HG02943 (cell line): ENCODE measurements around the gene HRH2.
"Not testable (repeated sequence)": the region's sequence is repeated elsewhere in the genome, so short reads cannot be mapped to it uniquely, and the experiment has no call there.

Experiments
- ATAC-seq: cut with Tn5 transposase; IDR thresholded peaks from one replicate; pipeline ENCODE4 v1.9.1; 2021; ENCODE audit warnings: mild to moderate bottlenecking, low read depth, moderate library complexity; ENCODE audit not compliant: unreplicated experiment

The HRH2 gene

DNA sequence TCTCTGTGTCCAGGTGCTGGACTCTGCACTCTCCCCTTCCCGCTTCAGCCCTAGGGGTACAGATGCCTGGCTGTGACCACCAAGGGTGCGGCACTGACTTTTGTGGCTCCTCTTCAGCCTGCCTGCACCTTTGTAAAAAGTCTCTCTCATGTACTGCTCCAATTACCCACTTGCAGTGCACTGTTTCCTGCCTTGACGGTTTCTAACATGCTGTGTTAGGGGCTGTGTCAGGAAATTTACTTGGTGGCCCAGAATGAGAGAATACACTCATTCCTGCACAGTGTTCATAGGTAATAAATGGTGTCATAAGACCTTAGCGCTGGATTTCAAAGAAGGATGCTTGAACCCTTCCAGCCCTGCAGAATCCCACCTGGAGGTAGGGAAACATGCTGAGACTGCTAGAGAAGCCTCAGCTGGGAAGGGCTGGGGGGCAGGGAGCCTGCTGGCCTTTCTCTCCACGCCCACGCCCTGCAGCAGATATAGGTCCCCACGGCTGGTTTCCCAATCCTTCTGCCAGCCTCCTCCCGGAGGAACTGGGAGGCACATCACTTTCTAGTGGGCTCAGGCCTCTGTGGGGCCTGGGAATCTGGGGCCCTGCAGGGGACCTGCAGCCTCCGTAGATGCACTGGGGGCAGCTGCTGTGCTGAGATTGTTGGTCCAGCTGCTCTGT, 17.6 kb upstream of the HRH2 start:
- ATAC-seq = no peak

DNA sequence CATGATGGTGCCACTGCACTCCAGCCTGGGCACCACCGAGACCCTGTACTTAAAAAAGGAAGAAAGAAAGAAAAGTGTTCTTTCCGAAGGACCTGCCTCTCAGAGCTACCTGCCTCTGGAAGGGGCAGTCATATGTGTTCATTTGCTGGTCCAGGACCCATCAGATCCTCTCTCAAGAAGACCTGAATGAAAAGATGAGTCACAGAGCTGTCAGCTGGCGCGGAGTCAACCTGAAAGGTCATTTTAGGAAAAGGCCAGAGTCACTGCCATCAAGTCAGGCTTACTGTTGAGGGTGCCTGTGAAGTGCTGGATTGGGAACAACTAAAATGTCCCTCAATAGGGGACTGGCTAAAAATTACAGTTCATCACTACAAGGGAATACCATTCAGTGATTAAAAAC, 14.9 kb upstream of the HRH2 start:
- no peak for ATAC-seq

DNA sequence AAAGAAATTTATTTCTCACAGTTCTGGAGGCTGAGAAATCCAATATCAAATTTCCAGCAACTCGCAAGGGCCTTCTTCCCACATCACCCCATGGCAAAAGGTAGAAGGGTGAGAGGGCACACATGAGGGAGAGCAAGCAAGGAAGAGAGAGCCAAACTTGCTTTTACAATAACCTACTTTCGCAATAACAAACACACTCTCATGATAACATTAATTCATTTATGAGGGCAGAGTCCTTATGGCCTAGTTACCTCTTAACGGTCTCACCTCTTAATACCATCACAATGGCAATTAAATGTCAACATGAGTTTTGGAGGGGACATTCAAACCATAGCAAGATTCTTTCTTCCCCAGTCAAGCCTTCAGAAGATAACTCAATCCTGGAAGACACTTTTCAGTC, 11.6 kb upstream of the HRH2 start:
- ATAC-seq = no peak

- no peak for ATAC-seq
Measured at GRCh38 chr5:175649967-175650366, 7.9 kb upstream of the HRH2 start.

- ATAC-seq = not testable (repeated sequence)
Measured at GRCh38 chr5:175650430-175651205, 7.3 kb upstream of the HRH2 start.

GRCh38 chr5:175652741-175653663, 4.9 kb upstream of the HRH2 start:
- no peak for ATAC-seq

DNA sequence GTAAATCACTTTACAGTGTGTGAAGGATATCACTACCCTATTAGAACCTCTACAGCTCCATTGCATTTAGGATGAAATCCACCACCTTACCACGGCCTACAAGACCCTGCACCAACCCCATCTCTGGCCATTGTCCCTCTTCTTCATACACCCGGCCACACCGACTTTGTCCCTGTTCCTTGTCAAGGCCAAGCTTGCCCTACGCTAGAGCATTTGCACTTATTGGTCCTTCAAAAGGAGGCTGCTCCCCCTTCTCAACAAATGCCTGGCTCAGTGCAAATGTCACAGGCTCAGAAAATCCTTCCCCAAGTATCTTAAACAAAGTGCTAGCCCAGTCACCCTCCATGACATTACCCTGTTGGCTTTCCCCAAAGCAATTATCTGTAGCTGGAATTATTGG, 4.1 kb upstream of the HRH2 start:
- ATAC-seq = no peak

GRCh38 chr5:175654339-175654738, 3.5 kb upstream of the HRH2 start:
- ATAC-seq = no peak

DNA sequence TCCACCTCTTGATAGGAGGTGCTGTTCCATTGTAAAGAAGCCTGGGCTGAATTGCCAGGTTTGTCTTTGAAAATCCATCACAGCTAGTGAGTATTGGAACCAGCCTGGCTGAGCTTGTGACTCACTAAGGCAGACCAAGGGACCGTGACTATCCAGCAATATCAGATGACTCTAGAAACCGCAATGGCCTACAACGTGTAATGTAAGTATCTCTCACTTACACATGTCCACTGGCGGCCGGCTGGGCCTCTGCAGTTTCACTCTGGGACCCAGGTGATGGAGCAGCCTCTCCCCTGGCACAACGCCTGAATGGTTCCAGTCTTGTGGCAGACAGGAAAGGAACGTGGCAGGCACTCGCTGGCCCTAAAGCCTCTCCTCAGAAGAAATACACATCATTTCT, 3.1 kb upstream of the HRH2 start:
- no peak for ATAC-seq

GRCh38 chr5:175655411-175655810, 2.5 kb upstream of the HRH2 start:
- ATAC-seq = no peak

DNA sequence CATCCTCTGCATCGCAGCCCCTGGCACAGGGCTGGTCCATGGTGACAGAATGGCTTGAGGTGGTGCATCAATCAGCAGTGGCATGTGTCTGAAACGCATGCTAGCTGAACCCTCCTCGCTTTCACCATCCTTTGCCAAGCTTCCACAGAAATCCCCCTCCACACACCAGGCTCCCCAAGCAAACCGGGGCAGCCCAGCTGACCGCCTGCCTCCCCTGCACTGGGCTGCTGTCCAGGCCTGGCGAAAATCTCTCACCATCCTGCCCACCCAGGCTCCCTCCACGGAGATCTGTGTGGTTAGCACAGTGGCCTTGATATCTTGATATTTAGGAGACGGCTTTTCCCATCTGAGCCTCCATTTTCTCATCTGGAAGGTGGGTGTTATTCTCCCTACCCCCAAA, 905 bp upstream of the HRH2 start:
- ATAC-seq = no peak

GRCh38 chr5:175658299-175659145, 651 bp downstream of the HRH2 start:
- no peak for ATAC-seq

- no peak for ATAC-seq
Measured at GRCh38 chr5:175659546-175660253, 1.8 kb downstream of the HRH2 start.

DNA sequence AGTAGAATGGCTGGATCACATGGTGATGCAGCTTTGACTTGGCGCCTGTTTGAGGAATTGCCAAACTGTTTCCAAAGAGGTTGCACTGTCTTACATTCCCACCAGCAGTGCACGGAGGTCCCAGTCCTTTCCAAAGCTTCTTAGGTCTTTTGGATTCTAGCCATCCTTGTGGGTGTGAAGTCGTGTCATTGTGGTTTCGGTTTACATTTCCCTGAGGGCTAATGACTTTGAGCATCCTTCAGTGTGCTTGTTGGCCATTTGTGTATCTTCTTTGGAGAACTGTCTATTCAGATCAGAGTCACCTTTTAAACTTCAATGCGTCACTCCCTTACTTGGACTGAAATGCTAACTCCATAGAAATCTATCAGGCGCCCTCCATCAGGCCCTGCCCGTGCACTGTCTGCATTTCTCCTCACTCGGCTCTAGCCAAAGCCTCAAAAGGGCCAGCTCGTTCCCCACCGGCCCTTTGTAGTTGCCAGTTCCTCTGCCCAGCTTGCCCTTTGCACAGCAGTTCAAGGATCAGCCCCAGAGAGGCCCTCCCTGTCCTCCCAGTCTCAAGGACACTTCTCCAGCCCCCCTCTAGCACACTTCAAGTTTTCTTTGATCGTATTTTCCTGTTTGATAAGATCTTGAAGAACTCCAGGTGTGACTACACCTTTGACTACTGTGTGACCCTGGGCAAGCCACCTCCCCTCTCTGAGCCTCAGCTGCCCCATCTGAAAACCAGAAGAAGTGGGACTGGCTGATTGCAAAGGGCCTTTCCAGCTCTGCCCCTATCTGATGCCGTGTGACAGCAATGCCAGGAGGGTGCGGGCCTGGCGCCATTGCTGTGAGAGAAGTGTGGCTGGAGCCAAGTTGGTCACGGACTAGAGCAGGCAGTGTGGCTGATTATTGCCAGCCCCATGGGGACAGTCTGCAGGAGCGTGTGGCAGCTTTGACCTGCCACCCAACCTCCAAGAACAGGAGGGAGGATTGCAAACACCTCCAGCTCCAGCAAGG, 5.6 kb downstream of the HRH2 start:
- ATAC-seq = no peak

- no peak for ATAC-seq
Measured at GRCh38 chr5:175664723-175665122, 6.9 kb downstream of the HRH2 start.

- ATAC-seq = no peak
Measured at GRCh38 chr5:175666216-175666615, 8.3 kb downstream of the HRH2 start.

GRCh38 chr5:175668006-175668405, 10.1 kb downstream of the HRH2 start:
- no peak for ATAC-seq

DNA sequence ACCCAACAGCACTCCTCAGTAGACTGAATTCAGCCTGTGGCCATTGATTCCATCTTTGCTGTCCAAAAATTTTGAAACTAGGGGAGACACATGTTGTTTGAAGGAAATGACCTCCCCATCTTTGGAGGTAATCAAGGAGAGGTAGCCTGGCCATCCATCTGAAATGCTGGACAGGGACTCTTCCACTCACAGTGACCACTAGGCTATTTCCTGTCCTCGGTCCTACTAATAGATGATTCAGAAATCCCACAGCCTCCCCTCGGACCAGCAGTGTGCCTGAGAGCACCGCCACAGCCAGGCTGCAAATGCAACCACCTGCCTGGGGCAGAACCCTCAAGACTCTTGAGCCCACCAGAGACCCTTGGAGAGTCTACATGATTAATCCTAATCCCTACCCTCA, 12.5 kb downstream of the HRH2 start:
- ATAC-seq = no peak
